Right lobe of liver (tissue), 6 donors: ENCODE data around the gene EIF1AD. TPM values are rescaled to one million over a fixed set of nuclear protein-coding genes. Genes with fewer than 3 reads are reported as not detected.

Source experiments
- ATAC-seq, 4 donors: fragments of 200-7000 bp; cut with Tn5 transposase; one replicate each; pipeline ENCODE4 v1.9.1; 2020; ENCODE audit warnings: mild to moderate bottlenecking in 4 of 4, moderate library complexity in 4 of 4
- DNase-seq, 3 donors: peaks; one replicate each; pipeline ENCODE4 v3.0.0-alpha.2; 2020
- H3K27ac ChIP-seq, 3 donors: fragments of 200-600 bp; one replicate each; pipeline ENCODE4 v1.8.0; 2022
- H3K27me3 ChIP-seq, 2 donors: fragments of 200-600 bp; one replicate each; pipeline ENCODE4 v1.8.0; 2022
- H3K36me3 ChIP-seq, 4 donors: fragments of 200-600 bp; sonication (generic) in 1 of 4; one replicate each; pipeline versions ENCODE4 v1.5.1 to v1.8.0; 2017 to 2022; ENCODE audit warnings: control low read depth in 1 of 4
- H3K4me1 ChIP-seq, 4 donors: fragments of 200-600 bp; sonication (generic) in 1 of 4; one replicate each; pipeline versions ENCODE4 v1.5.1 to v1.8.0; 2017 to 2022; ENCODE audit warnings: control low read depth in 1 of 4
- H3K4me3 ChIP-seq, 3 donors: fragments of 200-600 bp; one replicate each; pipeline ENCODE4 v1.8.0; 2022
- H3K9me3 ChIP-seq, 4 donors: fragments of 200-600 bp; sonication (generic) in 1 of 4; one replicate each; pipeline versions ENCODE4 v1.5.1 to v1.8.0; 2017 to 2022; ENCODE audit warnings: control low read depth in 1 of 4
- CTCF ChIP-seq, 4 donors: fragments of 200-600 bp in 3 of 4; fragments of 450-650 bp in 1 of 4; IDR thresholded peaks; one replicate each; pipeline versions ENCODE4 v1.5.1 to v1.8.0; 2016 to 2022; ENCODE audit warnings: antibody characterized with exemption in 4 of 4, mild to moderate bottlenecking in 2 of 4
- POLR2A ChIP-seq: fragments of 450-650 bp; IDR thresholded peaks from one replicate; pipeline ENCODE4 v1.6.1; 2017; ENCODE audit warnings: antibody characterized with exemption, mild to moderate bottlenecking
- WGBS: methylation state at CpG from one replicate; pipeline ENCODE4 v1.1.6; 2018; ENCODE audit warnings: low coverage, low lambda C conversion rate; ENCODE audit not compliant: insufficient coverage; ENCODE audit errors: missing lambda C conversion rate; 5-methylcytosine and 5-hydroxymethylcytosine counted together
- intact Hi-C, 2 donors: fragments of 100-400 bp; cut with DNase I; formaldehyde crosslinking; loops; one replicate each; pipeline versions ENCODE4 v1.11.2 to v1.14.1; 2022
- total RNA-seq, 6 experiments: library from RNA; depleted of rRNA in 2 of 6; stranded (reverse); fragments of >200 nt in 2 of 6; fragmentation: NEBNext Ultra II Directional in 3 of 6; extraction: Animal tissue kit (Norgen Biotek cat#: 25700) in 3 of 6; gene quantifications; one replicate each; pipeline versions ENCODE4 v1.1.0 to v1.2.4, GENCODE V29; 2016 to 2023
- donor health status: DM: no; HTN: yes; CAD: no.
- donor health status: DM: no; HTN: no; CAD: no.
- donor health status: DM: no; HTN: no; CAD: no.
- donor health status: DM: no; HTN: yes; CAD: no.
- donor health status: DM: no; HTN: yes; CAD: no.

The EIF1AD gene
- total RNA-seq, 6 experiments from 2014 or later: 11.5 to 22.1 (median 13.1) TPM

GRCh38 chr11:65973439-65974110, 28.4 kb downstream of the EIF1AD start:
- 75% methylated on average over 6 of the region's 13 CpGs for WGBS
- no peaks in the 10 kb centered on the region for H3K4me1 ChIP-seq
- TF ChIP-seq POLR2A: no peak
- TF ChIP-seq CTCF (IDR thresholded peaks at IDR 0.05): no peak
- DNase-seq: peak in 1 of 3 donors; percentile 21
- intact Hi-C loops: no loop called here
- no peaks in the 10 kb centered on the region for H3K9me3 ChIP-seq
- no peaks in the 10 kb centered on the region for H3K27me3 ChIP-seq
- no peak overlapping the region for H3K27ac ChIP-seq
- no peak for ATAC-seq
- peaks cover 0 to 40% (median 13%) of the 10 kb centered on the region in 4 donors for H3K36me3 ChIP-seq
- no peak overlapping the region for H3K4me3 ChIP-seq

GRCh38 chr11:65972116-65972515, 29.8 kb downstream of the EIF1AD start:
- DNase-seq (peak in 1 of 3 donors; percentile 6), ATAC-seq (no peak)
- TF ChIP-seq POLR2A: no peak
- TF ChIP-seq CTCF (IDR thresholded peaks at IDR 0.05): no peak
- intact Hi-C loops: no loop called here
- Histone ChIP-seq H3K27me3 (no peaks in the 10 kb centered on the region), H3K36me3 (peaks cover 0 to 38% (median 9%) of the 10 kb centered on the region in 4 donors), H3K4me1 (no peaks in the 10 kb centered on the region), H3K27ac (no peak overlapping the region), H3K9me3 (no peaks in the 10 kb centered on the region), H3K4me3 (no peak overlapping the region)
- 95% methylated on average over 8 of the region's 8 CpGs for WGBS

GRCh38 chr11:65968600-65969482, 33.1 kb downstream of the EIF1AD start:
- Histone ChIP-seq H3K4me3 (no peak overlapping the region), H3K27me3 (no peaks in the 10 kb centered on the region), H3K36me3 (peaks cover 0 to 65% (median 21%) of the 10 kb centered on the region in 4 donors), H3K4me1 (peaks cover 0 to 3% (median 0%) of the 10 kb centered on the region in 4 donors), H3K9me3 (no peaks in the 10 kb centered on the region), H3K27ac (no peak overlapping the region)
- intact Hi-C loops: no loop called here
- TF ChIP-seq CTCF (IDR thresholded peaks at IDR 0.05) (no peak), POLR2A (no peak)
- WGBS: 73% methylated on average over 8 of the region's 15 CpGs
- DNase-seq (no peak), ATAC-seq (peak in 1 of 4 donors; percentile 31)

- H3K27me3 ChIP-seq: no peaks in the 10 kb centered on the region
- H3K4me1 ChIP-seq: peaks cover 0 to 17% (median 7%) of the 10 kb centered on the region in 4 donors
- no peak for ATAC-seq
- H3K27ac ChIP-seq: no peak overlapping the region
- intact Hi-C loops: no loop called here
- no peaks in the 10 kb centered on the region for H3K9me3 ChIP-seq
- peaks cover 0 to 62% (median 20%) of the 10 kb centered on the region in 4 donors for H3K36me3 ChIP-seq
- no peak overlapping the region for H3K4me3 ChIP-seq
- no peak for DNase-seq
- no peak for TF ChIP-seq CTCF (IDR thresholded peaks at IDR 0.05)
- TF ChIP-seq POLR2A: no peak
- 94% methylated on average over 6 of the region's 30 CpGs for WGBS
Measured at GRCh38 chr11:65967329-65967934, 34.5 kb downstream of the EIF1AD start.
